A673 (cell line): ENCODE measurements around the gene IL15RA. TPM values are rescaled to one million over a fixed set of nuclear protein-coding genes. Genes with fewer than 3 reads are reported as not detected.

Experiments used
- BruUV-seq: library from RNA; stranded (reverse); fragments of 400-500 nt; replicated peaks from 2 replicates; lab custom pipeline; 2021; lab: Mats Ljungman, UMichigan
- CTCF ChIA-PET: fragments of 300-600 bp; sonication (Branson Sonifier 250); formaldehyde crosslinking; loops from one replicate; lab custom pipeline; 2022; ENCODE audit warnings: antibody characterized with exemption; lab: Charles Lee
- POLR2A ChIA-PET: fragments of 300-600 bp; sonication (Branson Sonifier 250); formaldehyde crosslinking; loops from one replicate; lab custom pipeline; 2022; ENCODE audit warnings: antibody characterized with exemption; ENCODE audit not compliant: low non-redundant PET; lab: Charles Lee
- DNase-seq: peaks from one replicate; pipeline ENCODE4 v3.0.0-alpha.2; 2015; ENCODE audit warnings: low spot score
- H3K27ac ChIP-seq: fragments of 200-600 bp; sonication (generic); 2 replicates; pipeline ENCODE4 v1.5.1; 2016; ENCODE audit warnings: mixed run types, low read depth, mild to moderate bottlenecking, mixed read lengths, antibody characterized with exemption, low read length; ENCODE audit not compliant: poor library complexity, severe bottlenecking
- H3K27me3 ChIP-seq: fragments of 200-600 bp; sonication (generic); replicated peaks from 2 replicates; pipeline ENCODE4 v1.6.1; 2017; ENCODE audit warnings: mixed run types, low read depth, mild to moderate bottlenecking, mixed read lengths, antibody characterized with exemption, low read length; ENCODE audit not compliant: insufficient read depth, poor library complexity
- H3K36me3 ChIP-seq: fragments of 200-600 bp; sonication (generic); 2 replicates; pipeline ENCODE4 v1.6.1; 2016; ENCODE audit warnings: mixed run types, mild to moderate bottlenecking, mixed read lengths, antibody characterized with exemption, low read length; ENCODE audit not compliant: insufficient read depth, poor library complexity, severe bottlenecking
- H3K4me1 ChIP-seq: fragments of 200-600 bp; sonication (generic); 2 replicates; pipeline ENCODE4 v1.6.1; 2017; ENCODE audit warnings: mixed run types, mild to moderate bottlenecking, mixed read lengths, antibody characterized with exemption, low read length; ENCODE audit not compliant: insufficient read depth, poor library complexity, severe bottlenecking
- H3K4me3 ChIP-seq: fragments of 200-600 bp; sonication (generic); 2 replicates; pipeline ENCODE4 v1.5.1; 2016; ENCODE audit warnings: low read depth, mixed run types, mild to moderate bottlenecking, mixed read lengths, low read length; ENCODE audit not compliant: poor library complexity, severe bottlenecking
- H3K9me3 ChIP-seq: fragments of 200-600 bp; sonication (generic); 2 replicates; pipeline ENCODE4 v1.6.1; 2016; ENCODE audit warnings: mixed run types, low read depth, mild to moderate bottlenecking, mixed read lengths, antibody characterized with exemption, low read length; ENCODE audit not compliant: poor library complexity, severe bottlenecking
- EZH2 ChIP-seq: fragments of 200-600 bp; sonication (generic); IDR thresholded peaks from 2 replicates; pipeline ENCODE4 v1.6.1; 2017; ENCODE audit warnings: borderline replicate concordance, low read depth, mild to moderate bottlenecking, mixed read lengths, antibody characterized with exemption, low read length; ENCODE audit not compliant: poor library complexity, severe bottlenecking
- intact Hi-C: fragments of 100-400 bp; cut with micrococcal nuclease; formaldehyde crosslinking; loops from one replicate; pipeline ENCODE4 v1.10.0; 2022; ENCODE audit not compliant: unreplicated experiment
- total RNA-seq: library from RNA; stranded (reverse); gene quantifications from 2 replicates; pipeline ENCODE4 v1.2.3, GENCODE V29; 2021
- TF ChIP-seq, protein P1 (sequence below): fragments of 300-800, 200-600 bp; sonication (generic); conservative IDR thresholded peaks from 2 replicates; pipeline ENCODE4 v1.5.1; 2017; ENCODE audit warnings: low read depth, mild to moderate bottlenecking, antibody characterized with exemption, low read length, moderate library complexity, mixed read lengths

Gene IL15RA
- total RNA-seq, 1 experiment from 2014 or later, result 1.1 TPM

DNA sequence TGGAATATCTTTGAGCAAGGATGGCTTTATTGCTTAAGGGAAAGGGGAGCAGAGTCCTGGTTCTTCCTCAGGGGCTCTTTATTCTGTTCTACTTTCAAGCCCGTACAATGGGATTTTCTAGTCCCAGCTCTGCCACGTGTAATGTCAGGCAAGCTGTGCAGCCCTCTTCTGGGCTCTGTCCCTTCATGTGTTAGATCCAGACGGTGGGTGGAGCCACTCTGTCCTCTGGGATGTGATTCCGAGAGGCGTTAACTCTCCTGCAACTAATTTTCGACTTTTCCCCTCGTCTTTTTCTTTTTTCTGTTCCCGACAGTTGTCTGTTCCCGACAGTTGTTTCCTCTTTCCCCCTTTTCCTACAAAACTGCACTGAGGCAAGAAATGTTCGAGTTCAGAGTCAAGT, 52.5 kb downstream of the IL15RA start:
- no peaks in the 10 kb centered on the region for H3K4me1 ChIP-seq
- DNase-seq, result no peak
- ChIA-PET POLR2A (no interaction called here), CTCF (no interaction called here)
- no TSS peak for BruUV-seq
- TF ChIP-seq EZH2, result no peak
- TF ChIP-seq, protein P1, sequence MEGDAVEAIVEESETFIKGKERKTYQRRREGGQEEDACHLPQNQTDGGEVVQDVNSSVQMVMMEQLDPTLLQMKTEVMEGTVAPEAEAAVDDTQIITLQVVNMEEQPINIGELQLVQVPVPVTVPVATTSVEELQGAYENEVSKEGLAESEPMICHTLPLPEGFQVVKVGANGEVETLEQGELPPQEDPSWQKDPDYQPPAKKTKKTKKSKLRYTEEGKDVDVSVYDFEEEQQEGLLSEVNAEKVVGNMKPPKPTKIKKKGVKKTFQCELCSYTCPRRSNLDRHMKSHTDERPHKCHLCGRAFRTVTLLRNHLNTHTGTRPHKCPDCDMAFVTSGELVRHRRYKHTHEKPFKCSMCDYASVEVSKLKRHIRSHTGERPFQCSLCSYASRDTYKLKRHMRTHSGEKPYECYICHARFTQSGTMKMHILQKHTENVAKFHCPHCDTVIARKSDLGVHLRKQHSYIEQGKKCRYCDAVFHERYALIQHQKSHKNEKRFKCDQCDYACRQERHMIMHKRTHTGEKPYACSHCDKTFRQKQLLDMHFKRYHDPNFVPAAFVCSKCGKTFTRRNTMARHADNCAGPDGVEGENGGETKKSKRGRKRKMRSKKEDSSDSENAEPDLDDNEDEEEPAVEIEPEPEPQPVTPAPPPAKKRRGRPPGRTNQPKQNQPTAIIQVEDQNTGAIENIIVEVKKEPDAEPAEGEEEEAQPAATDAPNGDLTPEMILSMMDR, result no peak
- H3K9me3 ChIP-seq, result no peaks in the 10 kb centered on the region
- intact Hi-C loops, result no loop called here
- H3K4me3 ChIP-seq, result no peak overlapping the region
- H3K27ac ChIP-seq, result no peak overlapping the region
- H3K27me3 ChIP-seq, result no peaks in the 10 kb centered on the region
- peaks cover 79% of the 10 kb centered on the region for H3K36me3 ChIP-seq

DNA sequence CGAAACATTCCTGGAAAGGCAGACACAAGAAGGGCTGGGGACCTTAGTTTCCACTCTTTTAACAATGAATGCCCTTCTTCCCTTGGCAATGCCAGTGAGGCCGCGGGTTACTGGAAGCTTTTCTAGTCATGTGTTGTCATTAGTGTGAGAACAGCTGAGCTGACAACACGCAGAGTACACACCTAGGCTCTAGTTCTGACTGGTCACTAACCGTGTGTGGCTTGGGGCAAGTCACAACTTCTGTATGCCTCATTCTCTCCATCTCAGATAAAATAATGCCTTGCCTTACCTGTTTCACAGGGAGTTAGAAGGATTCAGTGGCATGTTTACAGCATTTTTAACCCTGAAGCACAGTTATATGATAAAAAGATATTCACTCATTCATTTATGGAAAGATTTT, 55.6 kb downstream of the IL15RA start:
- TF ChIP-seq EZH2, result no peak
- TF ChIP-seq, protein P1, result no peak
- intact Hi-C loops, result no loop called here
- H3K27me3 ChIP-seq, result no peaks in the 10 kb centered on the region
- H3K9me3 ChIP-seq, result no peaks in the 10 kb centered on the region
- no TSS peak for BruUV-seq
- POLR2A ChIA-PET, result no interaction called here
- DNase-seq, result no peak
- H3K27ac ChIP-seq, result no peak overlapping the region
- H3K4me1 ChIP-seq, result no peaks in the 10 kb centered on the region
- peaks cover 67% of the 10 kb centered on the region for H3K36me3 ChIP-seq
- CTCF ChIA-PET, result no interaction called here
- H3K4me3 ChIP-seq, result no peak overlapping the region

DNA sequence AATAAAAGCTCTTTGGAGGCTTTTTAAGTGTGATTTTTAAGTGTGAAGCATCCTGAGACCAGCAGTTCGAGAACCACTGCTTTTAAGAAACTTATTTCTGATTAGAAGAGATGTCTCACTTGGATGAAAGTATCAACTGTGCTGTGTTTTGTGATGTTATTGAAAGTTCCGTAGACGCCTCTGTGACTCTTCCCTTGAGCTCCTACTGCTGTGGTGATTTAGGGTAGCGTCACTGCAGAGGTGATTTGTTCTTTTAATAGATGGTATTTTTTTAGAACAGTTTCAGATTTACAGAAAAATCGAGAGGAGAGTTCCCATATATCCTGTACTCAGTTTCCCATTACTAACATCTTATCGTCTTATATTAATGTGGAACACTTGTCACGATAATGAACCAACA, 57.8 kb downstream of the IL15RA start:
- BruUV-seq, result no TSS peak
- intact Hi-C loops, result no loop called here
- H3K36me3 ChIP-seq, result peaks cover 71% of the 10 kb centered on the region
- CTCF ChIA-PET, result no interaction called here
- no peaks in the 10 kb centered on the region for H3K4me1 ChIP-seq
- no peak overlapping the region for H3K4me3 ChIP-seq
- DNase-seq, result no peak
- no peaks in the 10 kb centered on the region for H3K27me3 ChIP-seq
- POLR2A ChIA-PET, result interaction anchor here (0.6 kb wide), 1 partner anchor 21 kb away, joined by 4 read pairs; no protein-coding TSS in a partner anchor
- no peaks in the 10 kb centered on the region for H3K9me3 ChIP-seq
- TF ChIP-seq, protein P1, result no peak
- no peak for TF ChIP-seq EZH2
- H3K27ac ChIP-seq, result no peak overlapping the region
